GM18861 (cell line): ENCODE results near the gene ZBTB42.
"Not testable (repeated sequence)": the region's sequence is repeated elsewhere in the genome, so short reads cannot be mapped to it uniquely, and the experiment has no call there.

Experiments used
- ATAC-seq: cut with Tn5 transposase; IDR thresholded peaks from one replicate; pipeline ENCODE4 v1.9.1; 2021; ENCODE audit not compliant: unreplicated experiment

Gene ZBTB42

GRCh38 chr14:104836171-104836935 lies 35.5 kb downstream of the ZBTB42 start:
- not testable (repeated sequence) for ATAC-seq

- no peak for ATAC-seq
These were observed 40.8 kb downstream of the ZBTB42 start for GRCh38 chr14:104841730-104842129.

GRCh38 chr14:104843006-104843405 lies 42.1 kb downstream of the ZBTB42 start:
- ATAC-seq = no peak

- no peak for ATAC-seq
These were observed 42.8 kb downstream of the ZBTB42 start for GRCh38 chr14:104843442-104844305.

GRCh38 chr14:104844306-104845032 lies 43.6 kb downstream of the ZBTB42 start:
- no peak for ATAC-seq

- no peak for ATAC-seq
These were observed 44.2 kb downstream of the ZBTB42 start for GRCh38 chr14:104845033-104845666.

GRCh38 chr14:104845834-104846441 lies 45.0 kb downstream of the ZBTB42 start:
- ATAC-seq = no peak

GRCh38 chr14:104852280-104852663 lies 51.4 kb downstream of the ZBTB42 start:
- ATAC-seq = no peak
